PC-3 (cell line): ENCODE measurements around the gene WNT2B. TPM values are rescaled to one million over a fixed set of nuclear protein-coding genes. Genes with fewer than 3 reads are reported as not detected.
A peak's percentile ranks its signal among the peaks of the same experiment; 100 is the strongest.

Experiments
- ATAC-seq: fragments of 200-7000 bp; cut with Tn5 transposase; 2 replicates; pipeline ENCODE4 v1.9.1; 2020; ENCODE audit warnings: mild to moderate bottlenecking, moderate library complexity
- BruUV-seq: library from RNA; stranded (reverse); fragments of 400-500 nt; replicated peaks from 2 replicates; lab custom pipeline; 2021; lab: Mats Ljungman, UMichigan
- CTCF ChIA-PET: fragments of 300-600 bp; sonication (Branson Sonifier 250); formaldehyde crosslinking; loops from one replicate; lab custom pipeline; 2022; ENCODE audit warnings: antibody characterized with exemption; lab: Charles Lee
- POLR2A ChIA-PET: fragments of 300-600 bp; sonication (Branson Sonifier 250); formaldehyde crosslinking; loops from one replicate; lab custom pipeline; 2022; ENCODE audit warnings: antibody characterized with exemption; ENCODE audit not compliant: unreplicated experiment; lab: Charles Lee
- DNase-seq: peaks from one replicate; pipeline ENCODE4 v3.0.0-alpha.2; 2015
- H2AFZ ChIP-seq: fragments of 300-600 bp; sonication (generic); 2 replicates; pipeline ENCODE4 v1.6.0; 2016; ENCODE audit warnings: antibody characterized with exemption, low read length
- H3F3A ChIP-seq: fragments of 300-600 bp; sonication (generic); one replicate; pipeline ENCODE4 v1.6.0; 2017; ENCODE audit warnings: antibody characterized with exemption, low read length, control low read depth, mild to moderate bottlenecking; ENCODE audit not compliant: unreplicated experiment
- H3K27ac ChIP-seq: fragments of 300-600 bp; sonication (generic); 2 replicates; pipeline ENCODE4 v1.5.1; 2016; ENCODE audit warnings: mild to moderate bottlenecking, low read length
- H3K27me3 ChIP-seq: fragments of 300-600 bp; sonication (generic); 2 replicates; pipeline ENCODE4 v1.6.1; 2016; ENCODE audit warnings: low read length, mixed read lengths
- H3K36me3 ChIP-seq: fragments of 300-600 bp; sonication (generic); 2 replicates; pipeline ENCODE4 v1.6.1; 2016; ENCODE audit warnings: low read depth, mixed run types, low read length, mixed read lengths
- H3K4me1 ChIP-seq: fragments of 300-600 bp; sonication (generic); 2 replicates; pipeline ENCODE4 v1.5.1; 2016; ENCODE audit warnings: low read length; ENCODE audit not compliant: insufficient read depth
- H3K4me2 ChIP-seq: fragments of 300-600 bp; sonication (generic); 2 replicates; pipeline ENCODE4 v1.6.0; 2016; ENCODE audit warnings: low read length
- H3K4me3 ChIP-seq: fragments of 300-600 bp; sonication (generic); 2 replicates; pipeline ENCODE4 v1.5.1; 2016; ENCODE audit warnings: mild to moderate bottlenecking, low read length, mixed read lengths
- H3K79me2 ChIP-seq: fragments of 300-600 bp; sonication (generic); 2 replicates; pipeline ENCODE4 v1.6.1; 2017; ENCODE audit warnings: low read length, mixed read lengths
- H3K9ac ChIP-seq: fragments of 300-600 bp; sonication (generic); 2 replicates; pipeline ENCODE4 v1.6.0; 2016; ENCODE audit warnings: mild to moderate bottlenecking, low read length
- H3K9me2 ChIP-seq: fragments of 300-600 bp; sonication (generic); replicated peaks from 2 replicates; pipeline ENCODE4 v1.6.1; 2016; ENCODE audit warnings: mixed run types, low read length, mixed read lengths
- H3K9me3 ChIP-seq: fragments of 300-600 bp; sonication (generic); 2 replicates; pipeline ENCODE4 v1.6.1; 2016; ENCODE audit warnings: low read length, mixed read lengths
- H4K20me1 ChIP-seq: fragments of 300-600 bp; sonication (generic); 2 replicates; pipeline ENCODE4 v1.6.1; 2016; ENCODE audit warnings: low read length, mixed read lengths
- CTCF ChIP-seq: fragments of 300-600 bp; sonication (generic); conservative IDR thresholded peaks from 2 replicates; pipeline ENCODE4 v1.5.1; 2017; ENCODE audit warnings: antibody characterized with exemption, low read depth, mild to moderate bottlenecking, low read length
- EZH2 ChIP-seq: fragments of 300-600 bp; sonication (generic); IDR thresholded peaks from one replicate; pipeline ENCODE4 v1.6.1; 2017; ENCODE audit warnings: antibody characterized with exemption, mild to moderate bottlenecking, low read length; ENCODE audit not compliant: unreplicated experiment
- EZH2phosphoT487 ChIP-seq: fragments of 300-600 bp; sonication (generic); IDR thresholded peaks from 2 replicates; pipeline ENCODE4 v1.6.1; 2018; ENCODE audit warnings: mild to moderate bottlenecking, antibody characterized with exemption, low read length, borderline replicate concordance
- intact Hi-C: fragments of 100-400 bp; cut with micrococcal nuclease; formaldehyde crosslinking; loops from 2 replicates; pipeline ENCODE4 v1.9.0; 2023
- total RNA-seq: library from RNA; depleted of rRNA; stranded (reverse); fragments of >200 nt; gene quantifications from 2 replicates; pipeline ENCODE4 v1.2.3, GENCODE V29; 2014

The WNT2B gene
- total RNA-seq, 1 experiment from 2014 or later, result 0.55 TPM

DNA sequence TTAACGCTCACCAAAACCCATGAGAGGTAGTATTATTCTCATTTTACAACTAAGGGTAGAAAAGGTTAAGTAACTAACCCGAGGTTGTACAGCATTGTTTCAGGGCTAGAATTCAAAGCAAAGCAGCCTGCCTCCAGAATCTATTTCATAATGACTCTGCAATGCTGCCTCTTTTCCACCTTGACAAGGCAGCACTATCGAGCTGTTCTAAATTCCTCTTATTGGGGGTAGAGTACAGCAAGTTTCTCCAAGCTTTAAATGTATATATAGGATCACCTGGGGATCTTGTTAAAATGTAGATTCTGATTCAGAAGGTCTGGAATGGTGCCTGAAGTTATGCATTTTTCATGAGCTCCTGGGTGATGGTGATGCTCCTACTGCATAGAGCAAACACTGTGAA, 30.1 kb downstream of the WNT2B start:
- Histone ChIP-seq H3K9ac (no peak overlapping the region), H2AFZ (no peak overlapping the region), H3F3A (no peaks in the 10 kb centered on the region), H3K79me2 (no peaks in the 10 kb centered on the region), H3K4me2 (no peak overlapping the region), H3K9me2 (no peaks in the 10 kb centered on the region), H3K27me3 (no peaks in the 10 kb centered on the region), H3K4me3 (no peak overlapping the region), H3K9me3 (no peaks in the 10 kb centered on the region), H4K20me1 (no peaks in the 10 kb centered on the region), H3K4me1 (no peaks in the 10 kb centered on the region; the same call in 1 of the 2 replicates), H3K36me3 (peaks cover 3% of the 10 kb centered on the region), H3K27ac (no peak overlapping the region)
- POLR2A ChIA-PET, result no interaction called here
- ATAC-seq, result peak; percentile 47; the same call in 1 of the 2 replicates
- CTCF ChIA-PET, result interaction anchor here (1.2 kb wide), 1 partner anchor 37 kb away, joined by 4 read pairs; no protein-coding TSS in a partner anchor
- no peak for TF ChIP-seq CTCF
- no peak for TF ChIP-seq EZH2phosphoT487
- no peak for TF ChIP-seq EZH2
- no peak for DNase-seq
- BruUV-seq, result no TSS peak
- intact Hi-C loops, result no loop called here

DNA sequence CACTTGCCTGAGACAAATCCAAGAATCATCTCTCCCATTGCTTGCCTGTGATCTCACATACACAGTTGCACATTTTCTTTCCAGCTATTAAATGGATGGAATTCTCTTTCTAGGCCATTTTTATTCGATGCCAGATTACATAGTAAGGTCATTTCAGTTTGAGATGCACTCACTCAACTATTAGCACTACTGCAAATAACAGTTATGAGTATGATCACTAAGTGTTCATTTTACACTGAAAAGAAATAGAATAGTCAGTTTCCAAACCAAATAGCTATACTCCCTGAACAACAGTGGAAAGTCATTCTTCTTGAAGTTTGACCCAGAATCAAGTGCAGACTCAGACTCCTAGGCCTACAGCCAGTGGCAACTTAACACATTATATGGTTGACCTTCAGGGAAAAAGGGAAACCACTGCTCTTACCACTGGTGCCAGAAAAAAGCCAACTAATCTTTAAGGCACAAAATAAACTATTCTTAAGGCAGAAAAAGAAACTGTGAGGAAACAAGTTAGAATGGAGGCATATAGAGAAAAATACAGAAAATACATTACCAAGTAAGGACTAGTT, 31.5 kb downstream of the WNT2B start:
- POLR2A ChIA-PET, result no interaction called here

More for the DNA sequence above, 31.5 kb downstream of the WNT2B start:
- intact Hi-C loops, result loop anchor here (5.0 kb wide), 1 partner anchor 57 kb away; no protein-coding TSS in a partner anchor
- Histone ChIP-seq H3K79me2 (no peaks in the 10 kb centered on the region), H3K9me3 (no peaks in the 10 kb centered on the region), H4K20me1 (no peaks in the 10 kb centered on the region), H3K4me3 (no peak overlapping the region), H3F3A (peaks cover 3% of the 10 kb centered on the region), H3K36me3 (peaks cover 3% of the 10 kb centered on the region), H3K27ac (no peak overlapping the region), H3K4me1 (peaks cover 12% of the 10 kb centered on the region), H3K4me2 (no peak overlapping the region), H3K9ac (no peak overlapping the region), H2AFZ (no peak overlapping the region), H3K27me3 (no peaks in the 10 kb centered on the region), H3K9me2 (no peaks in the 10 kb centered on the region)
- BruUV-seq, result no TSS peak
- no peak for DNase-seq
- no peak for ATAC-seq
- TF ChIP-seq CTCF (no peak), EZH2phosphoT487 (no peak), EZH2 (no peak)
- CTCF ChIA-PET, result no interaction called here
